GM19468 (cell line): ENCODE measurements around the gene CCDC30.

Source experiments
- ATAC-seq: cut with Tn5 transposase; IDR thresholded peaks from one replicate; pipeline ENCODE4 v1.9.1; 2021; ENCODE audit warnings: mild to moderate bottlenecking, moderate library complexity, moderate number of reproducible peaks; ENCODE audit not compliant: unreplicated experiment; ENCODE audit errors: extremely low read depth

Gene CCDC30

DNA sequence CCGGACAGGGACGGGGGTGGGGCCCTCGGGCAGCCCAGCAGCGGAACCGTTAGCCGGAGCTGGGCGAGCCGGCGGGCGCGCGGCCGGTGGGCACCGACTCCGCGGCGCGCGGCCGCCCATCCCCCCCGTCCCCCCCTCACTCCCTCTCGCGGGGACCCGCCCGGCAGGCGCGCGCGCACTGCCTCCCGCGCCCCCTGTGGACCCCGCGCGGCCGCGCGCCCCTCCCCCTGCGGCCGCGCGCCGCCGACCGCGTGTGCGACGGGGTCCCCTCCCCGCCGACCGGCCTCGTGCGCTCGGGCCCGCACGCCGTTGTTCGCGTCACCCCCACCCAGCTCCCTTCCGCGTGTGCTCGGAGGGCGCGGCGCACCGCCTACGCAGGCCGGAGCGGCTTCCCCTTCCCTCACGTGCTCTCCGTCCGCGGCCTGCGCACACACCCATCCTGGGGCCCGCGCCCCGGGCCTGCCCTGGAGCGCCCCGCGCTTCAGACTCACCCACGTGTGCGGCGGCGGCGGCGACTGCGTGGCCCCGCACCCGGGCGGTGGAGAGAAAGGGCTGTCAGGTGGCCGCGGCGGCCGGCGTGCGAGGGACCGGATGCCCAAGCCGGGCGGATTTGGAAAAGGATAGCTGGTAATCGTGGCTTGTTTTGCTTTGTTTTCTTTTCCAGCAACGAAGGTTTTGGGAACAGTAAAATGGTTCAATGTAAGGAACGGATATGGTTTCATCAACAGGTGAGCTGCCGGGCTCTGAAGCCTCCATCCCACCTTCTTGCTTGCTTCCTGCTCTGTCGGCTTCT is 219.8 kb downstream of the CCDC30 start:
- ATAC-seq, result peak; percentile 18

DNA sequence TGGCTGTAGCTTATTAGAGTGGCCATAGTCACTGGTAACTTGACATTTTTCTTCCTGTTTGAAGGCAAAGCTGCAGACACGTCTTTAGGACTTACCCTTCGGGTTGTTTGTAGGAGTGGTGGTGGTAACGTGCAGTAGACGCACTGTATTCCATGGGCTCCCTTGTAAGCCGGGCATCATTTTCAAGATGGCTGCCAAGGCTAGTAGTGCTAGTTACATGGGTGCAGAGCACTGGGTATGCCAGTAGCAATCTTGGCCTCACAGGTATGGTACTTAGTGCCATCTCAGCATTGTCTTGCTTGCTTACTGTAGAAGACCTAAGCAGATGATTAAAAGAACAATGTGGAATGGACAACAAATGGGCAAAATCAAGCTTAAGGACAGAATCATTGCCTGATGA is 221.1 kb downstream of the CCDC30 start:
- ATAC-seq, result no peak

DNA sequence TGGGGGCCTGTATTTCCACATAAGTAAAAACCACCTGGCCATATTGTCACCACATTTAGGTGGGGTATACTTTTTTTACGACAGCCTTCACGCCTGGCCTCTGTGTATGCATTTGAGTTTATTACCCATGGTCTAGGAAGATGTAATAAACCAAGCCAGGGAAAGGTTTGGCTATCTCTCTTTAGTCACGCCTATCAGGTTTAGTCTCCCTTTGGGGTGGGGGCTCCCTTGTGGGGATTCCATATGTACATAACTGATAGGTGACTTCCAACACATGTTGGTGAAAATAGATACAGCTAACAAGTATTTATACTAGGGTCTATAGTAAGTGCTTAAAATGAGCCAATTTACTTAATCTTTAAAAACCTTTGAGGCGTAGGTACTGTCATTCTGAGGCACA is 223.3 kb downstream of the CCDC30 start:
- no peak for ATAC-seq

DNA sequence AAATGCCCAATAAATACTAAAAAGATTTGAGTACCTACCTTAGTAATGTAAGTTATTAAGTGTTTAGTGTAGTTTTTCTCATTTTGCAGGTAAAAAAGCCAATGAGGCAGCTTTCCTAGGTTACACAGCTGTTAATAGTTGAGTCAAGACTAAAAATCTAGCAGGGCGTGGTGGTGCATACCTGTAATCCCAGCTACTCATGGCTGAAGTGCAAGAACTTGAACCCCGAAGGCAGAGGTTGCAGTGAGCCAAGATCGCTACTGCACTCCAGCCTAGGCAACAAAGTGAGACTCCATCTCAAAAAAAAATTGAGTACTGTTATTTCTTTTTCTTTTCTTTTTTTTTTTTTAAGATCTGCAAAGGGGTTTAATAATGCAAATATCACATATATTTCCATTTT is 226.8 kb downstream of the CCDC30 start:
- ATAC-seq, result no peak

DNA sequence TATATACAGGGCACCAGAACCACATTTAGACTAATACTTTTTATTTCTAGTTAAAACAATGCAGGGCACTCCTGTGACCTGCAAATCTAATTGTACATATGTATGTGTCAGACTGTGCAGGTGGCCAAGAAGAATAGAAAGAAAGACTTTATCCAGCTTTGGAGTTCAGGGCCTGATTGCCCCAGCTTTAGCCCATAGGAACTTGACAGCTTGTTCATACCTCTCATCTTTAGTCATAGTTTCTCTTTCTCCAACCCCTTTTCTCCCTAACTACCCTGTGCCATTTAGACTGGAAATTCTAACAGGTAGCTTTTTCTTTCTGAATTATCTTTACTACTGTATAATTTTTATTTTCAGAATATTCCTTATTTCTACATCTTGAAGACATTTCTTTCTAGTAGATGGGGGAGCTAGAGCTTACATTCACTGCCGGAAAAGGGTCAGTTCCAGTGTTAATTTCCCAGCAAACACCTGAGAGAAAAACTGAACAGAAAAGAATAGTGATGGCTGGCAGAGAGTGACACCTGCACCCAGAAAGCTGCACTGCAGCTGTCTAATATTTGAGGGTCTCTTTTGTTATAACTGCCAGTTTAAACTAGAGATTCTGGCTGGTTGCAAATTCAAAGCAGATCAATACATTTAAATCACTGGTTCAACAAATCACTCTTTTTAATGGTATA is 227.5 kb downstream of the CCDC30 start:
- ATAC-seq, result no peak

DNA sequence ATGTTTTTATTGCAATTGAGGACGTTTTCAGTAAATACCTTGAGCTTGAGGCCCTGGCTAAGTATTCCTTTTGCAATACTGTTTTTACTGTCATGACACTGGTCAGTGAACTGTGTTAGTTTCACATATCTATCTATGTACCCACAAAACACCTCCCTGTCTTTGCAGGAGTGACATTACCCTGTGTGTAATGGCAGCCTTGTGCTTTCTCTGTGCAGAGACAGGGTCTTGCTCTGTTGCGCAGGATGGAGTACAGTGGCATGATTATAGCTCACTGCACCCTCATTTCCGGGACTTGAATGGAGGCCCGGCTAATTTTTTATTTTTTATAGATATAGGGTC is 228.0 kb downstream of the CCDC30 start:
- no peak for ATAC-seq

DNA sequence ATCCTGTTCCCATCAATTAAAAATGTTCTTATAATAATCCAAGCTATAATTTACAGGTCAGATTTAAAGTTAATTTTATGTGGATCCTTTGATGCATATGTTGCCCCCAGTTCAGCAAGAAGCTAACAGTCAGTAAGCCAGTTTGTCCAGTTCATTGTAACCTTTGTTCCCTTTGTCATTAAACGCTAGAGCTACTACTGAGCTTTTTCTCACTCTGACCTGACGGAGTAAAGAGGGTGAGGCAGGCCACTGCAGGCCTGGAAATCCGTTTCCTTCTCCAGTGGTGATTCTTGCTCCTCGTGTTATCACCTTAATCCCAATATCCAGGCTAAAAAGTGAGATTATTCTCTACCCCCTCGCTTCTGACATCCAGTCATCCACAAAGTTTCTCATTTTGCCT is 229.4 kb downstream of the CCDC30 start:
- ATAC-seq, result no peak

DNA sequence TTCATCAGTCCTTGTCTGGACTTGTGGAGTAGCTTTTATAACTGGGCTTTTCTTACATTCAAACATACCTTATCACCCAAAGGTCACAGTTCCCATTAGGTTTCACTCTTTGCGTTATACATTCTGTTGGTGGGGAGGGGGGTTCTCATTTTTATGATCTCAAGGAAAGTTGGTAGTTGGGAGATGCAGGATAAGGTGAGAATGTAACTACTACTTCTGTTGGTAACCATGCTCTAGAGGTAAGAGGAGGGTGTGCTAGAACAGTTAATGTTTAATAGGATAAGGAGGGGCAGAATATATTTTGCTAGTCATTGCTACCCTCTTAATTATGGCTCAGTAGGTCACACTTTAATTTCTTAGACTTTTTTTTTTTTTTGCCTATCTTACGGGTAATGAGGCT is 229.8 kb downstream of the CCDC30 start:
- ATAC-seq, result no peak

DNA sequence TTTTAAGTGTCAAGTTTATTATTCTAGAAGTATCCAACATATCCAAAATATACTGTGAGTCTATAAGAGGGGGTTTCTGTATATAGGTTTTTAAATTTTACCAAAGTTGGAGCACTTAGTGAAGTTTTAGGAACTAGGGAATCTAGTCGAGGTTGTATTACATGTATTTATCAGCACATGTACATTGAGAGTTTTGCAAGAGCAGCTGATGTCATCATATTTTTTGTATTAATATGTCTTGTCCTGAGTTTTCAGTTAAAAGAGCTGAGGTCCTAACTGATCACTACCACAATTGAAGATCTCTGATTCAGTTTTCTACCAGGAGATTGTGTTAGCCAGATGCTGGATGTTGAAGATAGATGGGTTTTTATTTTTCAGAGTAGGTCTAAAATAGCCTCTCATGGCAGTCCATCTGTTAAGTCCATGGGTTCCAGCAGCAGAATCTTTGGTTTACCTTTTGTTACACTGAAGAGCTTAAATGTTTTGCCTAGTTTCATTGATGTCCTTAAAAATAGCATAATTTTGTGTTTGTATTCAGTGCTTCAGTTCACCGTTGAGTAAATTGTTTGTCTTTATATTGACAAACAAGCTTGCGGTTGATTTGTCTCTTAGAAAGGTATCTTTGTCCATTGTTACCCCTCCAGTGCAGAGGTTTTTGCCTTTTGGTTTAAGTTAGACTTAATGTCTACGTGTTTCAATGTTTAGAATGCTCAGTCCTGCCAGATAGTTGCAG is 235.2 kb downstream of the CCDC30 start:
- ATAC-seq, result no peak

DNA sequence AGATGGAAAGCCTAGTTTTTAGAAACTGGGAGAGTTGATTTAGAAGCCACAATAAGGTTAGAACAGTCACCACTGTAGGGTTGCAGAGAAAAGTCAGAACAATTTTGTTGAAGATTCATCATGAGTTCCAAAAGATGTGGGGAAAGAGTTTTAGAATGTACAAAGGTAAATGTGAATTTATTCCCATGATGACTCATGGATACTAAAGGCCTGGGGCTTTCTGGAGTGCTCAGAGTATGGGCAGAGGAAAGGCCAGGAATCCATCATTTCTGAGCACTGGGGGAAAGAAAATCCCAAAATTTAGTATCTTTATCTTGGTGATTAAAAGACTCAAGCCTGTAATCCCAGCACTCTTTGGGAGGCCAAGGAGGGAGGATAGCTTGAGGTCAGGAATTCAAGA is 236.9 kb downstream of the CCDC30 start:
- no peak for ATAC-seq

DNA sequence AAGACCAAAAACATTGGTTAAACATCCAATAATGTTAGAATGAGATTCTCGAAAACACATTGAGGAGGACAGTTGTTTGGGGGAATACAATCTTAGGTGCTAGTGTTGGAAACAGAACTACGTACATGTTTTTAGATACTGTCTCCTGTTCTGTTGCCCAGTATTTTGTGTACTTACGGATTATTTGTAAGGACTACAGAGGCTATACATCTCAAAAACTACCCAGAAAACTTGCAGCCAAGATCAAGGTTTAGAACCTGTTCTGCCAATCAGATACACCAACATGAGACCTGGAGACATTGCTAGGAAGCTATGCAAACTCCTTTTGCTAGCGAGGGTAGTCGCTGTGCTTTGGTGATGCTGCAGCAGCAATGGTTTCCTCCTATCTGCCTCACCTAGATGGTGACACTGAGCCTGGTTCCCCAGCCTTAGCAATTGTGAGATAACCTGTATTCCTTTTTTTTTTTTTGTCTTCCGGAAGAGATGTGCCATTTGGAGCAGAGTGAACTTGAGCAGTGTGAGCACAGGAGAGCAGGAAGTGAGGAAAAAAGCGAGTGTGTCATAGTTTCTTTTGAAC is 240.9 kb downstream of the CCDC30 start:
- ATAC-seq, result no peak
